ENCODE data around the gene RNF17. TPM values are rescaled to one million over a fixed set of nuclear protein-coding genes. Genes with fewer than 3 reads are reported as not detected.

Gene RNF17
- total and polyA plus RNA-seq, 2 donors = 0.16 TPM; not detected in 1

Other genes with a start within 250 kb of the RNF17 start
- gene ATP12A, start 83.8 kb upstream of the RNF17 start, total RNA-seq = 0.42 TPM
- not detected for gene ATP12A, start 83.8 kb upstream of the RNF17 start, polyA plus RNA-seq

All from urinary bladder (tissue), 2 donors.